OCI-LY1 (cell line): ENCODE results near the gene PARVA.

Experiments
- EZH2 ChIP-seq: fragments of 200-600 bp; sonication (generic), shearing (Covaris generic); IDR thresholded peaks from 2 replicates; pipeline ENCODE4 v1.8.0; 2017; ENCODE audit warnings: borderline replicate concordance, mixed run types, mild to moderate bottlenecking, antibody characterized with exemption, low read length, moderate library complexity, mixed read lengths
- TF ChIP-seq, protein P1 (sequence below): fragments of 200-600 bp; sonication (generic), shearing (Covaris generic); IDR thresholded peaks from 2 replicates; pipeline ENCODE4 v1.5.1; 2017; ENCODE audit warnings: mild to moderate bottlenecking, antibody characterized with exemption, low read length, moderate library complexity, mixed read lengths

DNA sequence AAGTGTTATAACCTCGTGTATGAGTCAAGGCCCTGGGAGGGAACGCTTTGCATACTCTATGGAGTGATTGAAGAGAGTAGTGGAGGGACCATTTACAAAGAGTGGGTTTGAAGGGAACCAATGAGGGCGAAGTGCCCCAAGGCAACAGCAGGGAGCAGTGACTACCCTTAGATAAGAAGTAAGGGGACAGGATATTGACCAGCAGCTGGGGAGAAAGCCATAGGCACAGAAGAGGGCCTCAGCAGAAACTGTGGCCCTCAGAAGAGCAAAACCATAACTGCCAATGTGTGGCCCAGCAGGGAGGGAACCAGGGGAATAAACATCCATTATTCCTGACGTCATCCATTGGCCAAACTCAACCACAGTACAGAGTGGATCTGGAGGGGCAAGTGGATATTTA lies 24.7 kb downstream of the PARVA start:
- TF ChIP-seq, protein P1, sequence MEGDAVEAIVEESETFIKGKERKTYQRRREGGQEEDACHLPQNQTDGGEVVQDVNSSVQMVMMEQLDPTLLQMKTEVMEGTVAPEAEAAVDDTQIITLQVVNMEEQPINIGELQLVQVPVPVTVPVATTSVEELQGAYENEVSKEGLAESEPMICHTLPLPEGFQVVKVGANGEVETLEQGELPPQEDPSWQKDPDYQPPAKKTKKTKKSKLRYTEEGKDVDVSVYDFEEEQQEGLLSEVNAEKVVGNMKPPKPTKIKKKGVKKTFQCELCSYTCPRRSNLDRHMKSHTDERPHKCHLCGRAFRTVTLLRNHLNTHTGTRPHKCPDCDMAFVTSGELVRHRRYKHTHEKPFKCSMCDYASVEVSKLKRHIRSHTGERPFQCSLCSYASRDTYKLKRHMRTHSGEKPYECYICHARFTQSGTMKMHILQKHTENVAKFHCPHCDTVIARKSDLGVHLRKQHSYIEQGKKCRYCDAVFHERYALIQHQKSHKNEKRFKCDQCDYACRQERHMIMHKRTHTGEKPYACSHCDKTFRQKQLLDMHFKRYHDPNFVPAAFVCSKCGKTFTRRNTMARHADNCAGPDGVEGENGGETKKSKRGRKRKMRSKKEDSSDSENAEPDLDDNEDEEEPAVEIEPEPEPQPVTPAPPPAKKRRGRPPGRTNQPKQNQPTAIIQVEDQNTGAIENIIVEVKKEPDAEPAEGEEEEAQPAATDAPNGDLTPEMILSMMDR = no peak
- no peak for TF ChIP-seq EZH2
